H9 (cell line): ENCODE data around the gene VPREB1. TPM values are rescaled to one million over a fixed set of nuclear protein-coding genes. Genes with fewer than 3 reads are reported as not detected.

Experiments used
- DNase-seq: peaks from one replicate; pipeline ENCODE4 v3.0.0-alpha.2; 2017
- H2AFZ ChIP-seq: one replicate; pipeline ENCODE4 v1.6.1; 2013; ENCODE audit warnings: mild to moderate bottlenecking, low read length, control low read depth, moderate library complexity
- H2AK5ac ChIP-seq: 2 replicates; pipeline ENCODE4 v1.6.1; 2013; ENCODE audit warnings: low read length, control low read depth, mixed read lengths; ENCODE audit not compliant: insufficient read length
- H2BK120ac ChIP-seq: one replicate; pipeline ENCODE4 v1.6.1; 2013; ENCODE audit warnings: low read depth, mild to moderate bottlenecking, low read length, control low read depth, inconsistent platforms; ENCODE audit not compliant: poor library complexity, severe bottlenecking
- H2BK12ac ChIP-seq: 2 replicates; pipeline ENCODE4 v1.6.1; 2013; ENCODE audit warnings: low read length, control low read depth, mixed read lengths, low read depth; ENCODE audit not compliant: insufficient read length
- H2BK15ac ChIP-seq: 2 replicates; pipeline ENCODE4 v1.6.1; 2013; ENCODE audit warnings: low read depth, low read length, control low read depth
- H2BK20ac ChIP-seq: one replicate; pipeline ENCODE4 v1.6.1; 2013; ENCODE audit warnings: low read depth, mild to moderate bottlenecking, low read length, control low read depth, inconsistent platforms; ENCODE audit not compliant: poor library complexity, severe bottlenecking
- H2BK5ac ChIP-seq: 2 replicates; pipeline ENCODE4 v1.6.1; 2013; ENCODE audit warnings: low read length, control low read depth, mixed read lengths; ENCODE audit not compliant: insufficient read length
- H3K14ac ChIP-seq: 2 replicates; pipeline ENCODE4 v1.6.1; 2013; ENCODE audit warnings: low read length, control low read depth; ENCODE audit not compliant: insufficient read depth
- H3K18ac ChIP-seq: 2 replicates; pipeline ENCODE4 v1.6.1; 2013; ENCODE audit warnings: low read depth, mild to moderate bottlenecking, mixed read lengths, low read length, control low read depth; ENCODE audit not compliant: insufficient read length
- H3K23ac ChIP-seq: 2 replicates; pipeline ENCODE4 v1.6.1; 2013; ENCODE audit warnings: low read length, control low read depth, mixed read lengths, low read depth; ENCODE audit not compliant: insufficient read length
- H3K23me2 ChIP-seq: 2 replicates; pipeline ENCODE4 v1.6.1; 2013; ENCODE audit warnings: low read depth, mild to moderate bottlenecking, mixed read lengths, low read length, control low read depth; ENCODE audit not compliant: insufficient read length, poor library complexity, severe bottlenecking
- H3K27ac ChIP-seq: 2 replicates; pipeline ENCODE4 v1.5.1; 2013; ENCODE audit warnings: low read length, control low read depth, mixed read lengths, low read depth; ENCODE audit not compliant: insufficient read length
- H3K27me3 ChIP-seq: 2 replicates; pipeline ENCODE4 v1.6.1; 2013; ENCODE audit warnings: low read length, control low read depth, inconsistent platforms; ENCODE audit not compliant: insufficient read depth
- H3K4ac ChIP-seq: 2 replicates; pipeline ENCODE4 v1.6.1; 2013; ENCODE audit warnings: low read depth, mild to moderate bottlenecking, control low read depth, inconsistent platforms, low read length, moderate library complexity
- H3K4me1 ChIP-seq: 2 replicates; pipeline ENCODE4 v1.6.1; 2013; ENCODE audit warnings: low read length, control low read depth, inconsistent platforms; ENCODE audit not compliant: insufficient read depth
- H3K4me2 ChIP-seq: 2 replicates; pipeline ENCODE4 v1.6.1; 2013; ENCODE audit warnings: low read length, control low read depth, mixed read lengths; ENCODE audit not compliant: insufficient read length, insufficient read depth
- H3K56ac ChIP-seq: 2 replicates; pipeline ENCODE4 v1.6.1; 2013; ENCODE audit warnings: low read depth, mild to moderate bottlenecking, mixed read lengths, low read length, control low read depth; ENCODE audit not compliant: insufficient read length
- H3K79me1 ChIP-seq: 2 replicates; pipeline ENCODE4 v1.6.1; 2013; ENCODE audit warnings: low read depth, mild to moderate bottlenecking, moderate library complexity, low read length, control low read depth, inconsistent platforms; ENCODE audit not compliant: insufficient read depth, poor library complexity, severe bottlenecking
- H3K79me2 ChIP-seq: 2 replicates; pipeline ENCODE4 v1.6.1; 2013; ENCODE audit warnings: low read length, control low read depth, inconsistent platforms; ENCODE audit not compliant: insufficient read depth
- H3K9ac ChIP-seq: 2 replicates; pipeline ENCODE4 v1.6.1; 2013; ENCODE audit warnings: low read length, control low read depth, mixed read lengths; ENCODE audit not compliant: insufficient read length; ENCODE audit errors: extremely low read depth
- H3K9me3 ChIP-seq: one replicate; pipeline ENCODE4 v1.6.1; 2013; ENCODE audit warnings: low read depth, low read length, inconsistent platforms; ENCODE audit not compliant: control insufficient read depth
- H3T11ph ChIP-seq: one replicate; pipeline ENCODE4 v1.6.1; 2013; ENCODE audit warnings: mild to moderate bottlenecking, low read length, control low read depth, inconsistent platforms
- H4K20me1 ChIP-seq: one replicate; pipeline ENCODE4 v1.6.1; 2013; ENCODE audit not compliant: control insufficient read depth, insufficient read length, insufficient read depth
- H4K5ac ChIP-seq: 2 replicates; pipeline ENCODE4 v1.6.1; 2013; ENCODE audit warnings: low read depth, mild to moderate bottlenecking, mixed read lengths, low read length, control low read depth; ENCODE audit not compliant: insufficient read length
- H4K8ac ChIP-seq: replicated peaks from 2 replicates; pipeline ENCODE4 v1.6.1; 2013; ENCODE audit warnings: low read length, control low read depth, mixed read lengths, low read depth; ENCODE audit not compliant: insufficient read length
- H4K91ac ChIP-seq: 2 replicates; pipeline ENCODE4 v1.6.1; 2013; ENCODE audit warnings: low read depth, mild to moderate bottlenecking, moderate library complexity, mixed read lengths, low read length, control low read depth; ENCODE audit not compliant: insufficient read length
- H3K27ac Mint-ChIP-seq, 3 experiments: 2 replicates in 2 of 3; 3 replicates in 1 of 3; pipeline ENCODE4 v1.8.0; 2020 to 2021; ENCODE audit warnings: mixed read lengths in 3 of 3, mild to moderate bottlenecking in 1 of 3, moderate library complexity in 1 of 3
- H3K27me3 Mint-ChIP-seq: 2 replicates; pipeline ENCODE4 v1.8.0; 2021; ENCODE audit warnings: low read depth, mild to moderate bottlenecking, moderate library complexity, mixed read lengths
- H3K36me3 Mint-ChIP-seq, 3 experiments: 2 replicates in 2 of 3; 3 replicates in 1 of 3; pipeline ENCODE4 v1.8.0; 2020 to 2021; ENCODE audit warnings: low read depth in 3 of 3, mixed read lengths in 3 of 3; ENCODE audit not compliant: insufficient read depth in 1 of 3
- H3K4me1 Mint-ChIP-seq, 2 experiments: 2 replicates each; pipeline ENCODE4 v1.8.0; 2020; ENCODE audit warnings: mixed read lengths in 2 of 2
- H3K4me3 Mint-ChIP-seq, 2 experiments: 2 replicates in 1 of 2; 3 replicates in 1 of 2; pipeline ENCODE4 v1.8.0; 2020 to 2021; ENCODE audit warnings: mild to moderate bottlenecking in 2 of 2, mixed read lengths in 2 of 2, moderate library complexity in 1 of 2
- H3K9me3 Mint-ChIP-seq, 2 experiments: 2 replicates in 1 of 2; 3 replicates in 1 of 2; pipeline ENCODE4 v1.8.0; 2020; ENCODE audit warnings: mild to moderate bottlenecking in 2 of 2, mixed read lengths in 2 of 2, moderate library complexity in 1 of 2
- CTCF ChIP-seq: fragments of 200-600 bp; sonication (generic); conservative IDR thresholded peaks from 3 replicates; pipeline ENCODE4 v1.8.0; 2021; ENCODE audit warnings: antibody characterized with exemption, mild to moderate bottlenecking
- WGBS: extraction: QIAGEN DNeasy Blood & Tissue Kit; methylation state at CpG from one replicate; pipeline ENCODE4 v1.1.7; 2013; ENCODE audit warnings: missing lambda C conversion rate, low lambda C conversion rate, mixed read lengths; ENCODE audit not compliant: insufficient read length; ENCODE audit errors: extremely low coverage; 5-methylcytosine and 5-hydroxymethylcytosine counted together
- total RNA-seq: library from RNA; stranded (reverse); gene quantifications from 2 replicates; pipeline ENCODE4 v1.2.1, GENCODE V29; 2021

The VPREB1 gene
- total RNA-seq, 1 experiment from 2014 or later = not detected

- Histone ChIP-seq H2AFZ (no peak overlapping the region), H3K27ac (no peak overlapping the region), H2BK20ac (no peak overlapping the region), H3T11ph (no peak overlapping the region), H3K23me2 (no peaks in the 10 kb centered on the region), H3K4ac (no peak overlapping the region), H4K91ac (no peak overlapping the region), H3K23ac (no peak overlapping the region), H3K79me1 (no peaks in the 10 kb centered on the region), H3K9me3 (no peaks in the 10 kb centered on the region), H3K27me3 (peaks cover 84% of the 10 kb centered on the region), H3K4me2 (no peak overlapping the region), H3K18ac (no peak overlapping the region), H4K8ac (no peak overlapping the region), H4K5ac (no peak overlapping the region), H3K14ac (no peak overlapping the region; the same call in 1 of the 2 replicates), H2BK5ac (no peak overlapping the region), H3K56ac (no peak overlapping the region), H2BK15ac (no peak overlapping the region), H2BK12ac (no peak overlapping the region), H2BK120ac (no peak overlapping the region), H3K4me1 (no peaks in the 10 kb centered on the region), H4K20me1 (no peaks in the 10 kb centered on the region), H3K9ac (no peak overlapping the region), H3K79me2 (no peaks in the 10 kb centered on the region), H2AK5ac (no peak overlapping the region)
- Mint-ChIP-seq H3K27me3 (peaks cover 94% of the 10 kb centered on the region), H3K27ac (no peak overlapping the region), H3K4me3 (no peak overlapping the region), H3K36me3 (no peaks in the 10 kb centered on the region), H3K4me1 (no peaks in the 10 kb centered on the region), H3K9me3 (peaks cover 0 to 3% of the 10 kb centered on the region in 2 experiments; a peak in 1 of 5 replicates)
- no peak for TF ChIP-seq CTCF
- DNase-seq = no peak
- WGBS = no CpG with 5 or more reads among the region's 5 CpGs
Observed at GRCh38 chr22:22214819-22215329, 29.7 kb upstream of the VPREB1 start.
